ENCODE data around the gene ODF2.

DNA sequence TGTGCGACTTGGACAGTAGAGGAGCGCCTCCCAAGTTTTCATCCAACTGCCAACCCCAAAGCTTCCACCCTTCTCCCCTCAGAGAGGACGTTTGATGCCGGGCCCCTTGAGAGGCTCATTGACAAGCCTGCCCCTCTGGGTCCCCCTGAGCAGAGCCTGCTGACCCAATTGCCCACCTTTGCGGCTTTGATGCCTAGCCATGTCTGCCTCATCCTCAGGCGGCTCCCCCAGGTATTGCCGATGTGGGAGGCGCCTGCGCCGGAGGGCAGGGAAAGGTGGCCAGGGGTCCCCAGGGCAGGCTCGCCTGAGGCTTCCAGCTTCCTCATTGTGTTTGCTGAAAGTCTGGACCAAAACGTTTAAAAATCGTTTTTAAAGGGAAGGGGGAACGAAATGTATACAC, 1.4 kb downstream of the ODF2 start:
- TF ChIP-seq, protein P1, sequence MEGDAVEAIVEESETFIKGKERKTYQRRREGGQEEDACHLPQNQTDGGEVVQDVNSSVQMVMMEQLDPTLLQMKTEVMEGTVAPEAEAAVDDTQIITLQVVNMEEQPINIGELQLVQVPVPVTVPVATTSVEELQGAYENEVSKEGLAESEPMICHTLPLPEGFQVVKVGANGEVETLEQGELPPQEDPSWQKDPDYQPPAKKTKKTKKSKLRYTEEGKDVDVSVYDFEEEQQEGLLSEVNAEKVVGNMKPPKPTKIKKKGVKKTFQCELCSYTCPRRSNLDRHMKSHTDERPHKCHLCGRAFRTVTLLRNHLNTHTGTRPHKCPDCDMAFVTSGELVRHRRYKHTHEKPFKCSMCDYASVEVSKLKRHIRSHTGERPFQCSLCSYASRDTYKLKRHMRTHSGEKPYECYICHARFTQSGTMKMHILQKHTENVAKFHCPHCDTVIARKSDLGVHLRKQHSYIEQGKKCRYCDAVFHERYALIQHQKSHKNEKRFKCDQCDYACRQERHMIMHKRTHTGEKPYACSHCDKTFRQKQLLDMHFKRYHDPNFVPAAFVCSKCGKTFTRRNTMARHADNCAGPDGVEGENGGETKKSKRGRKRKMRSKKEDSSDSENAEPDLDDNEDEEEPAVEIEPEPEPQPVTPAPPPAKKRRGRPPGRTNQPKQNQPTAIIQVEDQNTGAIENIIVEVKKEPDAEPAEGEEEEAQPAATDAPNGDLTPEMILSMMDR (IDR thresholded peaks at IDR 0.05 in 2 of 3, conservative IDR thresholded peaks at IDR 0.05 in 1 of 3; ENCODE audit: borderline replicate concordance in 1 of 3, insufficient read depth in 1 of 3, low read depth in 2 of 3, low read length in 2 of 3) = no peak
- no peak for TF ChIP-seq POLR2A (IDR thresholded peaks at IDR 0.05; ENCODE audit: borderline replicate concordance, extremely low read depth, insufficient read depth, insufficient read length)
- TF ChIP-seq RAD21 (IDR thresholded peaks at IDR 0.05; ENCODE audit: low read depth) = no peak
- TF ChIP-seq POLR2AphosphoS5 (IDR thresholded peaks at IDR 0.05; ENCODE audit: low read depth, low read length) = no peak
- no peak for TF ChIP-seq SP1 (IDR thresholded peaks at IDR 0.05; ENCODE audit: low read depth)
- TF ChIP-seq CEBPB (IDR thresholded peaks at IDR 0.05; ENCODE audit: low read depth) = no peak
